ENCODE measurements around the gene SPIRE2.
A peak's percentile ranks its signal among the peaks of the same experiment; 100 is the strongest.
"Not testable (repeated sequence)": the region's sequence is repeated elsewhere in the genome, so short reads cannot be mapped to it uniquely, and the experiment has no call there.

Gene SPIRE2

DNA sequence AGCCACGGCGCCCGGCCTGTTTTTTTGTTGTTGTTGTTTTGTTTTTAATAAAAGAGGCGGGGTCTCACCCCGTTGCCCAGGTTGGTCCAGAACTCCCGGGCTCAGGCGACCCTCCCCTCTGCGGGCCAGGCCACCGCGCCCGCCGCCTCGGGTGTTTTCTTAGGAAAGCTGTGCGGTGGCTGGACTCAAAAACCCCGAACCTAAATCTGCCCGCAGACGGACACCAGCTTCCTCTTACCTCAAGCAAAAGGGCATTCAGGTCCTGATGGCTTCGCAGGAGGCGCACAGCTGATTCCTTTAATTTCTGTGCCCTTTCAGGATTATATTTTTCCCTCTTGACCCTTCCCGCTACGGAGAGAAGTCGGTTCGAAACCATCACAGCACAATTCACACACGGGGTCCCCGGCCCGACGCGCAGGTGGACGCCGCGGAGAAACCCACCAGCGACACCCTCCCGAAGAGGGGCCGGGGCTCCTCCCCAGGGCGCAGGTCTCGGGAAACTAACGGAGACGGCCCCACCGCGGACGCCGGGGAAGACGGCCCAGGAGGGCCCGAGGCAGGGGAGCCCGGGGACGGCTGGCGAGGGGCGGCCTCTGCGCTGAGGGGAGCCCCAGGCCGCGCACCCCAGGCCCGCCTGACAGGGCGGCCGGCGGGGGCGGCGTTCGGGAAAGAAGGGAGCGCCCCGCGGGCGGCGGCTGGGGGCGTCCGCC is 12.5 kb upstream of the SPIRE2 start:
- DNase-seq, result peak; percentile 22

DNA sequence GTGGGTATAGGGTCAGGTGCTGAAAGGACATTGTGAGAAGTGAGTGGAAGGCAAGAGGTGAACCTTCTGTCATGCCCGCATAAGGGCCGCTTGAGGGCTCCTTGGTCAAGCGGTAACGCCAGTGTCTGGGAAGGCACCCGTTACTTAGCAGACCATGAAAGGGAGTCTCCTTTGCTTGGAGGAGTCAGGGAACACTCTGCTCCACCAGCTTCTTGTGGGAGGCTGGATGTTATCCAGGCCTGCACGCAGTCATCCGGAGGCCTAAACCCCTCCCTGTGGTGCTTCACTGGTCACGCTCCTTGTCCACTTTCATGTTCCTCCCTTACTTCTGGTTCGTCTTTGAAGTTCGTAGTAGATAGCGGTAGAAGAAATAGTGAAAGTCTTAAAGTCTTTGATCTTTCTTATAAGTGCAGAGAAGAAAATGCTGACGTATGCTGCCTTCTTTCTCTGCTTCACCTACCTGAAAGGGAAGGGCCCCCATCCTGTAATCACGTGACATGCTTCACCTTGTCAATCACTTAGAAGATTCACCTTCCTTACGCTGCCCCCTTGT is 9.3 kb upstream of the SPIRE2 start:
- DNase-seq, result not testable (repeated sequence)

DNA sequence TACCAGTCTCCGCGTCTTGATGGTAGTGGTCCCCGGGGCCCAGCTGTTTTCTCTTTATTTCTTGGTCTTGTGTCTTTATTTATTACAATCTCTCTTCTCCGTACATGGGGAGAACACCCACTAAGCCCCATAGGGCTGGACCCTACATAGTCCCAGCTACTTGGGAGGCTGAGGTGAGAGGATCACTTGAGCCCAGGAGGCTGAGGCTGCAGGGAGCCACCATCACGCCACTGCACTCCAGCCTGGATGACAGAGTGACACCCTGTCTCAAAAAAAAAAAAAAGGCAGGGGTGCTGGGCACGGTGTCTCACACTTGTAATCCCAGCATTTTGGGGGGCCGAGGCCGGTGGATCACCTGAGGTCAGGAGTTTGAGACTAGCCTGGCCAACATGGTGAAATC is 8.8 kb upstream of the SPIRE2 start:
- DNase-seq, result not testable (repeated sequence)

DNA sequence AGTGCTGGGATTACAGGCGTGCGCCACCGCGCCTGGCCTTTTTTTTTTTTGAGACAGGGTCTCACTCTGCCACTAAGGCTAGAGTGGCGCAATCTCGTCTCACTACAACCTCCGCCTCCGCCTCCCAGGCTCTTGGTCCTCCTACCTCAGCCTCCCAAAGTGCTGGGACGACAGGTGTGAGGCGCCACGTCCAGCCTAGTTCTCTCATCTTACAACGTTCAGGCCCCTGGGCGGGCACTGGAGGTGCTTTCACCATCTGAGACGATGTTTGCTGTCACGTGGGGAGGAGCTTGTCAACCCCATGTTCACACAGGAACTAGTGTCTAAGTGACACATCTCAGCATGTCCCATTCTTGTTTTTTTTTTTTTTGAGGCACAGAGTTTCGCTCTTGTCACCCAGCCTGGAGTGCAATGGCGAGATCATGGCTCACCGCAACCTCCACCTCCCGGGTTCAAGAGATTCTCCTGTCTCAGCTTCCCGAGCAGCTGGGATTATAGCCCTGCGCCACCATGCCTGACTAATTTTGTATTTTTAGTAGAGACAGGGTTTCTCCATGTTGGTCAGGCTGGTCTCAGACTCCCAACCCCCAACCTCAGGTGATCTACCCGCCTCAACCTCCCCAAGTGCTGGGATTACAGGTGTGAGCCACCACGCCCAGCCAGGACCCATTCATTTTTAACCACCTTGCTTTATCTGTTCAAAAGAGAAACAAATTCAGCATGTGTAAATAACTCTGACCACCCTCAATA is 6.7 kb upstream of the SPIRE2 start:
- DNase-seq, result peak; percentile 15

DNA sequence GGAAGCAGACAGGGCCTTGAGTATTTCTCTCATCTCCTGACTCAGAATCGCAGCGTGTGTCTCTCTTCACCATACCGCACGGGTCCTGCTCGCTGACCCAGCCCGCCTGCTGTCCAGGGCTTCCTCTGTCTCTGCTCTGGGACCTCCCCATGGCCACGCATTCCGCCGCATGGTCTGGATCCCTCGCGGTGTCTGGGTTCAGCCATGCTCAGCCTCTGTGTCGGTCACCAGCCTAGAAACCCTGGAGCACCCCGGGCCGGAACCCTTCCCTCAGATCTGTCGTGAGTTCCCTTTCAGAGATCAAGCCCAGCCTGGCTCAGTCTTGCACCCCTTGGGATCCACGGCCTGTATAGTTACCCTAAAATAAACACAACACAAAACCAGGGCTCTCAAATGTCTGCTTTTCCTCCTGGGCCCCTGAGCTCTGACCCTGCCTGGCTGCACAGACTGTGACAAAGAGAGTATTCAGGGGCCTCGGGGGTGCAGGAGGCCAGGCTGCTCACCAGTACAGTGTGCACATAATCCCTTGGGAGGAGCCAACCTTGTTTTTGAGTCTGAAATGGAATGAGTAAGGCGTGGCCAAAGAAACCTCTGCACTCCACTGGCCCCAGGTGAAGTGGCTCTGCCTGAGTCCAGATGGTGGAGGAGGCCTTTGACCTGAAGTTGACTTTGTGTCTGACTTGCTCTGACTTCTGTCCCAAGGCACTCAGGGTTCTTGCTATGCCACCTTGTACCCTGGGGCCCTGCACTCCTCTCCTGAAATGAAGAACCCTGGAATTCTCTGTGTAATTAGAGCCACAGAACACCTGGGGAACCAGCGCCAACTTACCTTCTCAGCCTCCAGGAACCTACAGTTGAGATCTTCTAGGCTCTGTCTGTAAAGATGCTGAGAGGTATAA is 5.8 kb upstream of the SPIRE2 start:
- no peak for DNase-seq

DNA sequence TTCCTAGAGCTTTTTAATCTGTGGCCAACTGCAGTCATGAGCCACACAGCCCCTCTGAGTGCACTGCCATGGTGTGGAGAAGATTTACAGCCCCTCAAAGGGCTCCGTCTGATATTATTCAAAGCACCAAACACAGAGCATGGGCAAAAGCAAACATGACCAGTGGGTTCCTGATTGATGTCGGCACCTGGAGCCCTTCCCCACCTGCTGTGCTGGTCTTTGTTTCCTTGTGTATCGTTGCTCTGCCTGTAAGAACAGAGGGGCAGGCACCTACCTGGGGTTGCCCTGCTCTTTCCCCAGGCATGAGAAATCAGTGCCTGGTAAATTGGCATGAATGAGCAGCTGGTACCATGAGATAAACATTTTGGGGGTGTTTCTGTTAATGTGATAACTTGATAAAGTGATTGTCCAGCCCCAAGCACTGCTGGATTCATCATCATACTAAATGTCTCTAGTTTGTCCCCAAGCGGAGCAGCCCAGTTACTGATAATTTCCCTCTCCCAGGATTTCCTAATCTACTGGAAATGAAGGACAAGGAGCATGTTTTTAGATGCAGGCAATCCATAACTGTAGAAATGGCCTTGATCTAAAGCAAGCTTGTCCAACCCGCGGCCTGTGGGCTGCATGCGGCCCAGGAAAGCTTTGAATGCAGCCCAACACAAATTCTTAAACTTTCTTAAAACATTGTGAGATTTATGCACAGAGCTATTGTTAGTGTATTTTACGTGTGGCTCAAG is 5.0 kb upstream of the SPIRE2 start:
- DNase-seq, result no peak

DNA sequence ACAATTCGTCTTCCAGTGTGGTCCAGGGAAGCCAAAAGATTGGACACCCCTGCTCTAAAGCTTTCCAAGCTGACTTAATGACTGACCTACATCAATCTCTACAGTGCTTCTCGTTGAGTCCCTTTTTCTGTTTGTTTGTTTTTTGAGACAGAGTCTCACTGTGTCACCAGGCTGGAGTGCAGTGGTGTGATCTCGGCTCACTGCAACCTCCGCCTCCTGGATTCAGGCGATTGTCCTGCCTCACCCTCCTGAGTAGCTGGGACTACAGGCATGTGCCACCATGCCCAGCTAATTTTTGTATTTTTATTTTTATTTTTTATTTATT is 4.5 kb upstream of the SPIRE2 start:
- DNase-seq, result not testable (repeated sequence)

DNA sequence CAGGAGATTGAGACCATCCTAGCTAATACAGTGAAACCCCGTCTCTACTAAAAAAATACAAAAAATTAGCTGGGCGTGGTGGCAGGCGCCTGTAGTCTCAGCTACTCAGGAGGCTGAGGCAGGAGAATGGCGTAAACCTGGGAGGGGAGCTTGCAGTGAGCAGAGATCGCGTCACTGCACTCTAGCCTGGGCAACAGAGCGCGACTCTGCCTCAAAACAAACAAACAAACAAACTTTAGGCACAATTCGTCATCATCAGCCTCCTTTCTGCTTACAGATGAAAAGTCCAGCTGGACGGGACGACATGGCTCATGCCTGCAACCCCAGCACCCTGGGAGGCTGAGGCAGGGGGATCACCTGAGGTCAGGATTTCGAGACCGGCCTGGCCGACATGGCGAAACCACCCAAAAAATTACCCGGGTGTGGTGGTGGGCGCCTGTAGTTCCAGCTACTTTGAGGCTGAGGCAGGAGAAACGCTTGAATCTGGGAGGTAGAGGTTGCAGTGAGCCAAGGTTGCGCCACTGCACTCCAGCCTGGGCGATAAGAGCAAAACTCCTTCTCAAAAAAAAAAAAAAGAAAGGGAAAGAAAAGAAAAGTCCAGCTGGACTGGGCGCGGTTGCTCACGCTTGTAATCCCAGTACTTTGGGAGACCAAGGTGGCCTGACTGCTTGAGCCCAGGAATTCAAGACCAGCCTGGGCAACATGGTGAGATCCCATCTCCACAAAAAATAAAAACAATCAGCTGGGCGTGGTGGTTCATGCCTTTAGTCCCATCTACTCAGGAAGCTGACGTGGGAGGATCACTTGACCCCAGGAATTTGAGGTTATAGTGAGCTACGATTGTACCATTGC is 1.5 kb upstream of the SPIRE2 start:
- no peak for DNase-seq

DNA sequence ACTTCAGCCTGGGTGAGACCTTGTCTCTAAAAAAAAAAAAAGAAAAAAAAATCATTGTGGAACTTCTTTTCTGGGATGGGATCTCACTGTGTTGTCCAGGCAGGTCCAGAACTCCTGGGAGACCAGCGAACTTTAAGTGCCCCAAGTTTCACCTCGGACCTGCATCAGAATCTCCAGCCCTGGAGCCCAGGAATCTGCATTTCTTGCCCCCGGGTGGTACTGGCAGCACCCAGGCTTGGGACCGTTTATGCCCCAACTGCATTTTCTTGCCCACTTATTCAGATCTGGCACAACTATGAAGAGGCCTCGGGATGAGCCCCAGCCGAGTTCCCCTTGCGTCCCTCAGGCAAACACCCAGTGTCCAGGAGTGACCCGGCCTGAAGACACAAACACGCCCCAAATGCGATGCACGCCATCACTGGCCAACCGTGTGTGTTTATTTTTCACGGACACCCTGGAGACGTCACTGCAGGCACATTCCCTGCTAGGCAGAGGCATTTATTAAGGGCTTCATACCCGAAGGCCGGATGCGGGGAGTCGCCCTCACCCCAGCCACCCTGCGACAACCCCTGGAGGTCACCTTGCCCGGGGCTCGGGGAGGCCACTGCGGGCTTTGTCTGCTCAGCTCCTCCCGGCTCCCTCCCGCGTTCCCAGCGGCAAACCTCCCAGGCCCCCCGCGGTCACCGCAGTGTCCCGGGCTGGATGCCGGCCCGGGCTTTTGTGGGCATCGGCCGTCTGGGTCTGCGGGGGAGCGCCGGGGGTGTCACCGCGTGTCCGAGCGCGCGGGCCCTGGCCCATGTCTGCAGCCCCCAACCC is 684 bp upstream of the SPIRE2 start:
- DNase-seq, result no peak

DNA sequence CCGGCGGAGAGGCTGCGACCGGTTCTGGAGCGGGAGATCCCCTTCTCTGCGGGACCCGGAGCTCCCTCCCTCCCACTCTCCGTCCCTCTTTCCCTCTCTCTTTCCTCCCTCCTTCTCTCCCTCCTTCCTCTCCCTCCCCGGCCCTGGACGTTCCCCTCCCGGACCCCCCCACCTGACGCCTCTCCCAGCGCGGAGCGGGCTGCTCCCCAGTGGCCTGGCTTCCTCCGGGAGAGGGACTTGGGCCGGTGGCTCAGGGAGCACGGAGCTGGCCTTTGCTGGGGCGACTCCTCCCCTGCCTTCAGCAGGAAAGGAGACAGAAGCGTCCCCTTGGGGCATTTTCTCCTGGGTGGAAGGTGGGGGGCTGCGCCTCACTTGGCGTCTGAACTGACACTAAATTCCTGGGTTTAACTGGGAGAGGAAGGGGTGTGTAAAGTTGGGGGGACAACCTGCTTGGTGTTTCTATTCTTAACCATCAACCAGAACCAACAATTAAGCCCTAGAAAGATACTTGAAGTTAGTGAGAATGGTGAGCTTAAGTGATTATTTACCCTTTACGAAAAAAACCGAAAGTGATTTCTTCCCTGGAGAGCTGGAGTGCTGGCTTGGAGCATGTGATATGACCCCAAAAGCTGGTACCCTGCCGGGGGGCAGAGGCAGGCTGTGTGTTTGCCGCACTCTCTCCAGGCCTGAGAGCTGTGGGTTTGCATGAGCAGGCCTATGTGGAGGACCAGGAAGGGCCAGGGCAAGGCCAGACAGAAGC is 775 bp downstream of the SPIRE2 start:
- DNase-seq, result no peak

DNA sequence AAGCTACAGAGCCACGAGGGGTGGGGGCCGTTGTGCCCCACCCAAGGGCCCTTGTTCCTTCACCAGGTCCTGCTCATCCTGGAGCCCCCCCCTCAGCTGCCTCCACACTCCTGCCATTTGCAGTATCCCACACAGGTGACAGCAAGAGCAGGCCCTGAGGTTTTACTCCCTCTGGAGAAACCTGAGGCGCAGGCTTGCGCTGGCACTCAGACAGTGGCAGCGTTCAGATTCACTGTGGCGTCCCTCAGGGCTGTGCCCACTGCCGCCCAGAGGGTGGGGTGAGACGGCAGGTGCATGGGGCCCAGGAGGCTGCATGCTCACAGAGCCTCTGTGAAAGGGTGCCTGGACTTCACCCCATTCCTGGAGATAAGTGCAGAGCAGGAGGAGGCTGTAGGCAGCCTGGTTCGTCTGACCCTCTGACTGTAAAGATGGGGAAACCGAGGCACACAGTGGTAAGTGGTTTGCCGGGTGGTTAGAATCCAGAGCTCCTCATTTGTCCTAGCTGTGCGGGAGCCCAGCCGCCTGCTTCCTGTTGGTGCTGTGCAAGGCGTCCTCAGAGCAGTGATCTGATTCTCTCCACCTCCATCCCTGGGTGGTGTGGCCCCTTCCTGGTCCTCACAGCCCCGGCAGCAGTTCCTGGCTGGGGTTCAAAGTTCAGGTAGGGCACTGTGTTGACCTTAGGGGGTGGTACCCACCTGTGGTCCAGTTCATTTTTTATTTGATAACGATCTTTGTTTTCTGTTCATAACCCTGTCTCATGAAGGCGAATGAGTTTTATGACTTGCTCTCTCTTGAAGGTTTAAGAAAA is 1.6 kb downstream of the SPIRE2 start:
- DNase-seq, result no peak

DNA sequence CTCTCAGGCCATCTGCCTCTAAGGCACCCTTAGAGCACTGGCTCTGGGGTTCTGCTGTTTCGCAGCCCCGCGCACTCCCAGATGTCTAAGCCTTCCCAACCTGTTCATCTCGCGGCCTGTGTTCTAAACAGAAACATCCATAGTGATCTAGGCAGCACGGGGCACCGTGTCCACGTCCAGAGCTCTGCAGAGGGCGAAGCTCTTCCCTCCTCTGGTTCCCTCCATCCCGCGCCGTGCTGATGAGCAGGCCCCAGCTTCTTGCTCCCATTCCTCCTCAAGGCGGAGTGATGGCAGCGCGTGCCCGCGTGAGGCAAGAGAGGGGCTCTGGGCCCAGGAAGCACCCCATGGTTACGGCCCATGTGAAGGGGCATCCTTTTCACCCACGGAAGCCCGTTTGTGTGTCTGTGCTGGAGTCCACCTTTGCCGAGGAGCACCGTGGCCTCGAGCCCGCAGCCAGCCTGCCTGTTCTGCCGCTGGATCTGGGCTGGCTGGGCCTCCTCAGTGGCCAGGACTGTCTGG is 3.6 kb downstream of the SPIRE2 start:
- DNase-seq, result no peak

DNA sequence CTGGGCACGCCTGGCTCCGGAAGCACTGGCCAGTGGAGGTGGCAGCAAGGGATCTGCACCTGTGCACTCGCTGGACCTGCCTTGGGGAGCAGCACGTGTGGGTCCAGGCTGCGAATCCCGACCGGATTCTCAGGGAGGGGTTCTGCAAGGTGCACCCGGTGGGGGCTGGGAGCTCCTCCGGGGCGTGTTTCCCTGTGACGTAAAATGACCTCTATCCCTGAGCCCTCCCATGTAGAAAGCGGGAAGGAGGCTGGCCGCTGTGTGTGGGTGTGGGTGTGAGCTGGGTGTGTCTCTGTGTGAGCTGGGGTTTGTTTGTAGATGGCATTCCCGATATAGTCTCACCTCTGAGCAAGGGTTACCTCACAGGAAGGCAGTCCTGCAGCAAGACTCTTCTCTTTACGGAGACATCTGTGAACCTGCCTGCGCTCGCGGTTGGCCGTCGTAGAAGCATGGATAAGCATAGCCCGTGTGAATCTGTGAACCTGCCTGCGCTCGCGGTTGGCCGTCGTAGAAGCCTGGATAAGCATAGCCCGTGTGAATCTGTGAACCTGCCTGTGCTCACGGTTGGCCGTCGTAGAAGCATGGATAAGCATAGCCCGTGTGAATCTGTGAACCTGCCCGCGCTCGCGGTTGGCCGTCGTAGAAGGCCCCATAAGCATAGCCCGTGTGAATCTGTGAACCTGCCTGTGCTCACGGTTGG is 5.5 kb downstream of the SPIRE2 start:
- not testable (repeated sequence) for DNase-seq

DNA sequence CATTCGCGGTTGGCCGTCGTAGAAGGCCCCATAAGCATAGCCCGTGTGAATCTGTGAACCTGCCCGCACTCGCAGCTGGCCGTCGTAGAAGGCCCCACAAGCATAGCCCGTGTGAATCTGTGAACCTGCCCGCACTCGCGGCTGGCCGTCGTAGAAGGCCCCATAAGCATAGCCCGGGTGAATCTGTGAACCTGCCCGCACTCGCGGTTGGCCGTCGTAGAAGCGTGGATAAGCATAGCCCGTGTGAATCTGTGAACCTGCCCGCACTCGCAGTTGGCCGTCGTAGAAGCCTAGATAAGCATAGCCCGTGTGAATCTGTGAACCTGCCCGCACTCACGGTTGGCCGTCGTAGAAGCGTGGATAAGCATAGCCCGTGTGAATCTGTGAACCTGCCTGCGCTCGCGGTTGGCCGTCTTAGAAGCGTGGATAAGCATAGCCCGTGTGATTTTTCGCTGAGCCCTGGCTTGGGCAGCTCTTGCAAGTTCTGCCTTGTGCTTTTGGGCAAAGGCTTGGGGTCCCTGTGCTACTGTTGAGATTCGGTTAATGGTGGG is 6.6 kb downstream of the SPIRE2 start:
- DNase-seq, result not testable (repeated sequence)

DNA sequence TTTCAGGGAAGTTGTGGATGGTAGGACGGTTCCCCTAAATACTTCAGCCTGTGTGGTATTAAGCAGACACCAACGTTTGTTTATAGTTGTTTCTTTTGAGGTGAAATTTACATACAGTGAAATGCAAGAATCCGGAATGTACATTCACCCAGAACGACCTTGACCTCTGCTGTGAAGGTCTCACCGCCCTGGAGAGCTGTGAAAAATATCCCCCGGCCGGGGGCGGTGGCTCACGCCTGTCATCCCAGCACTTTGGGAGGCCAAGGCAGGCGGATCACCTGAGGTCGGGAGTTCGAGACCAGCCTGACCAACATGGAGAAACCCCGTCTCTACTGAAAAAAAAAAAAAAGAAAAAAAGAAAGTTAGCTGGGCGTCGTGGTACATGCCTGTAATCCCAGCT is 8.2 kb downstream of the SPIRE2 start:
- DNase-seq, result not testable (repeated sequence)

DNA sequence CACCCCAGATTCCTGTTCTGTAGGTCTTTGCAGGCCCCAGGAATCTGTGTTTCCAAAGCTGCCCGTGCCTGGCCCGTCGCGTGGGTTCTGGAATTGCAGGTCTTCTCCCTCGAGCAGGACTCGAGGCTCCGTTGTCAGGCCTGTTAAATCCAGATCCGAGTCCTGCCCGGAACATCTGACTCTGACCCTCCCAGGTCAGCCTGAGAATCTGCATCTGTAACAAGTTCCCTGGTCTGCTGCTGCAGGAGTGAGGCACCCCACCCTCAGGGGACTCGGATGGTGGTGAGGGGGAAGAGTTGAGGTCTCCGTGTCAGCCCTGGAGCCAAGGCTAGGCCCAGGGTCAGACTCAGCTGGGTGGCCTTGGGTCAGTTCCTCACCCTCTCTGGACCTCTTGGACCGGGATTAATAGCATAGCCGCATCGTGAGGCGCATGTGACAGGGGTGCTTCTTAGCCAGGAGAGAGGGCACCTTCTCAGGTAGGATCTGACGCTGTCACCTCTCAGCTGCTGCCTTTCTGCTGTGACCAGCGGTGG is 8.8 kb downstream of the SPIRE2 start:
- no peak for DNase-seq

DNA sequence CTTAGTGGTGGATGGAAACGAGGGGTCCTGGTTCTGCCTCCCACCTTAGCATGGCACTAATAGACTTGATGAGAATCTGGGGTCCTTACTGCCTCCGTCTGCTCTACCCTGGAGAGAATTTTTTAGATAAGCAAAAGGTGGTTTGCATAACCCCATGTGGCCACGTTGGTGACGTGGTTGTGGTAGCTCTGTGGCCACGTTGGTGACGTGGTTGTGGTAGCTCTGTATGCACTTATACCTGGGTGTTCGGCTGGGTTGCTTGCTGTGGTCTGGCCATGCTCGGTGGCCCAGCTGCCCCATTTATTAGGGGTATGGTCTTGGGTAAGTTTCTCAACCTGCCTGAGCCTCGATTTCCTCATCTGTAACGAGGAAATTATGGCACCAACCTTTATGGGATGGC is 13.0 kb downstream of the SPIRE2 start:
- peak; percentile 62 for DNase-seq

Data from activated CD4-positive, alpha-beta T cell treated with anti-CD3 and anti-CD28 coated beads, Interleukin-10, Interleukin-2, amounts not matched to agents 100 ng/mL and 50 ng/mL, durations not matched to agents 16 hours and 8 hours (primary cell).